ENCODE measurements around the gene KCNMB2. TPM values are rescaled to one million over a fixed set of nuclear protein-coding genes. Genes with fewer than 3 reads are reported as not detected.

The KCNMB2 gene
- total and polyA plus RNA-seq, 8 donors, result 0.69 to 38.0 (median 2.3) TPM

GRCh38 chr3:178676077-178676476 is 139.8 kb downstream of the KCNMB2 start:
- no peak for FAIRE-seq
- WGBS, 2 donors, result 84 to 94% methylated on average over 4 of the region's 4 CpGs
- H3K4me1 ChIP-seq, result peaks cover 0 to 6% (median 0%) of the 10 kb centered on the region in 3 donors

GRCh38 chr3:178676942-178677790 is 140.9 kb downstream of the KCNMB2 start:
- H3K27me3 ChIP-seq, result no peaks in the 10 kb centered on the region
- no peaks in the 10 kb centered on the region for H3K4me1 ChIP-seq
- DNase-seq, result no peak
- no peaks in the 10 kb centered on the region for H3K9me3 ChIP-seq
- WGBS, 2 donors, result 56 to 66% methylated on average over 9 of the region's 9 CpGs
- H3K4me3 ChIP-seq, result no peak overlapping the region
- no peak for TF ChIP-seq CTCF (IDR thresholded peaks at IDR 0.05)
- intact Hi-C loops (cut with DNase I), result no loop called here
- no peaks in the 10 kb centered on the region for H3K36me3 ChIP-seq
- H3K27ac ChIP-seq, result no peak overlapping the region
- no peak for FAIRE-seq
- no peak for ATAC-seq

More at GRCh38 chr3:178676077-178676476, 139.8 kb downstream of the KCNMB2 start:
- H3K27ac ChIP-seq, result no peak overlapping the region
- DNase-seq (no peak), ATAC-seq (no peak)
- no peaks in the 10 kb centered on the region for H3K9me3 ChIP-seq
- TF ChIP-seq CTCF (IDR thresholded peaks at IDR 0.05), result no peak
- intact Hi-C loops (cut with DNase I), result no loop called here
- H3K36me3 ChIP-seq, result no peaks in the 10 kb centered on the region
- no peaks in the 10 kb centered on the region for H3K27me3 ChIP-seq
- H3K4me3 ChIP-seq, result no peak overlapping the region

GRCh38 chr3:178677961-178678360 is 141.7 kb downstream of the KCNMB2 start:
- DNase-seq, result no peak
- intact Hi-C loops (cut with DNase I), result no loop called here
- ATAC-seq, result no peak
- Histone ChIP-seq H3K4me3 (no peak overlapping the region), H3K36me3 (no peaks in the 10 kb centered on the region), H3K27me3 (no peaks in the 10 kb centered on the region), H3K27ac (no peak overlapping the region), H3K4me1 (no peaks in the 10 kb centered on the region), H3K9me3 (no peaks in the 10 kb centered on the region)
- WGBS, 2 donors, result 70 to 73% methylated on average over 2 of the region's 2 CpGs
- TF ChIP-seq CTCF (IDR thresholded peaks at IDR 0.05), result no peak
- no peak for FAIRE-seq

GRCh38 chr3:178680037-178680436 is 143.8 kb downstream of the KCNMB2 start:
- no peaks in the 10 kb centered on the region for H3K4me1 ChIP-seq
- no peak overlapping the region for H3K27ac ChIP-seq
- ATAC-seq (no peak), DNase-seq (no peak), FAIRE-seq (no peak)
- no peaks in the 10 kb centered on the region for H3K9me3 ChIP-seq
- TF ChIP-seq CTCF (IDR thresholded peaks at IDR 0.05), result no peak
- H3K27me3 ChIP-seq, result no peaks in the 10 kb centered on the region
- no peak overlapping the region for H3K4me3 ChIP-seq
- no peaks in the 10 kb centered on the region for H3K36me3 ChIP-seq
- intact Hi-C loops (cut with DNase I), result no loop called here
- WGBS, 2 donors, result 38 to 53% methylated on average over 3 of the region's 3 CpGs

- no peak for FAIRE-seq
- no peaks in the 10 kb centered on the region for H3K4me1 ChIP-seq
- intact Hi-C loops (cut with DNase I), result no loop called here
- TF ChIP-seq CTCF (IDR thresholded peaks at IDR 0.05), result no peak
- peak in 1 of 4 donors; percentile 59 for ATAC-seq
- no peak for DNase-seq
- H3K4me3 ChIP-seq, result no peak overlapping the region
- WGBS, 2 donors, result 73 to 86% methylated on average over 2 of the region's 2 CpGs
- no peaks in the 10 kb centered on the region for H3K27me3 ChIP-seq
- no peaks in the 10 kb centered on the region for H3K9me3 ChIP-seq
- no peaks in the 10 kb centered on the region for H3K36me3 ChIP-seq
- no peak overlapping the region for H3K27ac ChIP-seq
Observed at GRCh38 chr3:178680489-178680888, 144.3 kb downstream of the KCNMB2 start.
